Measurements from ENCODE around the gene METTL21C. TPM values are rescaled to one million over a fixed set of nuclear protein-coding genes. Genes with fewer than 3 reads are reported as not detected.

Gene METTL21C
- total and polyA plus RNA-seq, 8 donors: 0.13 TPM; not detected in 7

DNA sequence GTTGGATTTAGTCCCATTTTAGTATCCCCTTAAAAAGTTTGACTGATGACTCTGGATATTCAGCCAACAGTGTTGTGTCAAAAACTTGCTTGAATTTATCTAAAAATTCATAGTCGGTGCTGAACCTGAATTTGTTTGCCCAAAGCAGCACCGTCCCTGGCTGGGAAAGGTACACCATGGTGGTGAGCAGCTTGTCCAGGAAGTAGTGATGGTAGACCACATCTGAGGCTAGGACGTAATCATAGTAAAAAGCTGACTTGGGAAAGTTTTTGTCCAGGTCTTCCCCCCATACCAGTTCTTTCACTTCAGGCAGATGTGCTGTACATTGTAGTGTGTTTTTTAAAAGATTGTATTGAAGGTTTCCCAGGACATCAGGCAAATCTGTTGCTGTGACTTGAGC is 8.8 kb downstream of the METTL21C start:
- peaks cover 0 to 2% of the 10 kb centered on the region in 2 donors for H3K4me1 ChIP-seq
- H3K4me3 ChIP-seq: no peak overlapping the region
- DNase-seq (no peak), ATAC-seq (no peak)
- intact Hi-C loops (cut with DNase I): no loop called here
- TF ChIP-seq CTCF (IDR thresholded peaks at IDR 0.05): no peak
- H3K36me3 ChIP-seq: no peaks in the 10 kb centered on the region
- H3K27ac ChIP-seq: no peak overlapping the region
- peaks cover 0 to 25% of the 10 kb centered on the region in 2 donors for H3K27me3 ChIP-seq
- H3K9me3 ChIP-seq: no peaks in the 10 kb centered on the region

DNA sequence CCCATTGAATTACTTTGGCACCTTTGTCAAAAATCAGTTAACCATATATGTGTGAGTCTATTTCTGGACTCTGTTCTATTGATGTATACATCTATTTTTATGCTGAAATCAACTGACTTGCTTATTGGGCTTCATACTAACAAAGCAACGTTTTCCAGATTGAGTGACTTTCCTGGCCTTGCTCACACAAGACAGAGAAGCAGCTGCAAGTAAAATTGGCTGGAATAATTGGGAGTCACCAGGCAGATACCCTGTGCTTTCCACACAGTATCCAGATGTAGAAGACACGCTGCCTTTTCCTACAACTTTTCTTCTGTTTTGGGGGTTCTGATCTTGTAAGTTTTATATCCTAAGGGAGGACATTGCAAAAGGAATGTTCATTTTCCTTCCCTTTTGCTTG is 11.2 kb downstream of the METTL21C start:
- peaks cover 0 to 3% of the 10 kb centered on the region in 2 donors for H3K27me3 ChIP-seq
- intact Hi-C loops (cut with DNase I): no loop called here
- DNase-seq: no peak
- peaks cover 0 to 16% of the 10 kb centered on the region in 2 donors for H3K36me3 ChIP-seq
- no peaks in the 10 kb centered on the region for H3K9me3 ChIP-seq
- TF ChIP-seq CTCF (IDR thresholded peaks at IDR 0.05): no peak
- no peak for ATAC-seq
- H3K4me3 ChIP-seq: no peak overlapping the region
- H3K4me1 ChIP-seq: peaks cover 0 to 13% of the 10 kb centered on the region in 2 donors
- H3K27ac ChIP-seq: no peak overlapping the region

DNA sequence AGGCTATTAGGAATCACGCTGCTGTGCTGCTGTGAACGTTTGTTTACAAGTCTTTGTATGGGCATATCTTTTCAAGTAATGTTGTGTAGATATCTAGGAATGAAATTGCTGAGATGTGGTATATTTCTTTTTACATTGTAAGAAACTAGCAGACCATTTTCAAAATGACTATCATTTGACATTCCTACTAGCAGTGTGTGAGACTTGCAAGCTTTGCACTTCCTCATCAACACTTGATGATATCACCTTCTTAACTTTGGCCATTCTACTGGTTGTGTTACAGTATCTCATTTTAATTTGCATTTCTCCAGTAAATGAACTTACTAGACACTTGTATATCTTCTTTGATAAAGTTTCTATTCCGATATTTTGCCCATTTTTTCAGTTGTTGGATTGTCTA is 12.1 kb downstream of the METTL21C start:
- ATAC-seq: no peak
- no peak for TF ChIP-seq CTCF (IDR thresholded peaks at IDR 0.05)
- no peak overlapping the region for H3K4me3 ChIP-seq
- peaks cover 0 to 13% of the 10 kb centered on the region in 2 donors for H3K4me1 ChIP-seq
- peaks cover 0 to 25% of the 10 kb centered on the region in 2 donors for H3K36me3 ChIP-seq
- intact Hi-C loops (cut with DNase I): no loop called here
- H3K27me3 ChIP-seq: no peaks in the 10 kb centered on the region
- H3K27ac ChIP-seq: no peak overlapping the region
- H3K9me3 ChIP-seq: no peaks in the 10 kb centered on the region
- DNase-seq: no peak

DNA sequence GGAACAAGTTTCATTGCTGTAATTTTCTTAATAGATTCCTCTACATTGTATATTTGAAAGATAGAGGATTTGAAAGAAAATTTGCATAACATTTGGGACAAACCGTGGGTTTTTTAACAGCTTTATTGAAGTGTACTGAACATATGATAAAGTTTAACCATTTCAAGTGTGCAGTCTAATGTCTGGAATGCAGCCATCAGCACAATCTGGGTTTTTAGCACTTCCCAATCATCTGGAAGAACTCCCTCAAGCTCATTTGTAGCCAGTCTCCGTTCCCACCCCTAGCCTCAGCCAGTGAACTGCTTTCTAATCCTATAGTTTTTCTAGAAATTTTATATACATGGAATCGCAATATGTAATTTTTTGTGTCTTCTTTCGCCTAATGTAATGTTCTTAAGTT is 12.6 kb downstream of the METTL21C start:
- no peaks in the 10 kb centered on the region for H3K27me3 ChIP-seq
- no peak for ATAC-seq
- no peak for DNase-seq
- H3K9me3 ChIP-seq: no peaks in the 10 kb centered on the region
- H3K27ac ChIP-seq: no peak overlapping the region
- H3K4me3 ChIP-seq: no peak overlapping the region
- intact Hi-C loops (cut with DNase I): no loop called here
- TF ChIP-seq CTCF (IDR thresholded peaks at IDR 0.05): no peak
- H3K36me3 ChIP-seq: peaks cover 0 to 30% of the 10 kb centered on the region in 2 donors
- peaks cover 0 to 13% of the 10 kb centered on the region in 2 donors for H3K4me1 ChIP-seq

DNA sequence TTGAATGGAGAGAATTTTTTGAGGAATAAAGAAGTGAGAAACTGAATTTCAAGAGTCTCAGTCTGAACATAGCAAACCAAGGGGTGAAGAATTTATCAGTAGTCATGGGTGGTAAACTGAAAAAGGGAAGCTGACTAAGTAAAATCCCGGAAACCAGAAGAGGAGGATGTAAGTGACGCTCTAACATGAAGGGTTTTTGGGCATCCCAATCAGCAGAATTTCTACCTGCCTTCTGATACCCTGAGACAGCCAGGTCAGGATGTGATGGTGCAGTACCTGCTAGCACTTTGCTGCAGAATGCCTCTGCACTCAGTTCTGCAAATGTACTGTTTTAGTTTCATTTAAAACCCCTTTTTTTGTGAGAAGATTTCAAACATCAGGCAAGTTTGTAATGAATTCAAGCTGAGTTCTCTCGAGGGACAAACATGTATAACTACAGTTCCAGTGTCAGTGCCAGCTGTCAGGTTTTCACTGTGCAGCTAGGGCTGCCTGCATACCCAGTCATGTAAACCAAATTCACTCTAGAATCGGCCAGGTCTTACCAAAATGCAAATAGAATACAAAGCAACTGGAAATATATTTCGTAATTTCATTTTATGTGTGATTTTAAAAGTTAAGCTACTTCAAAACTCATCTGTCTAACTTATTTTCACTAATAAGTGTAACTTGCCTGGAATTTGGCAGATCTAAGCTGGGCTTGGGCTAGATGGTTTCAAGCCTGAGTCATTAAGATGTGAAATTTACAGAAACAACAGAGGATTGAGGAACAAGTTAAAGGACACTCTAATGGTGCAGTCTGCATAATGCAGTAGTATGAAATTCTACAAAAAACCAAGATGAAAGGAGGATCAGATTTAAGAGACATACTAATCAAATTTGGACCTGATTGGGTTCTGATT is 13.8 kb downstream of the METTL21C start:
- TF ChIP-seq CTCF (IDR thresholded peaks at IDR 0.05): no peak
- H3K9me3 ChIP-seq: no peaks in the 10 kb centered on the region

More for the DNA sequence above, 13.8 kb downstream of the METTL21C start:
- peaks cover 0 to 13% of the 10 kb centered on the region in 2 donors for H3K4me1 ChIP-seq
- H3K4me3 ChIP-seq: no peak overlapping the region
- H3K36me3 ChIP-seq: peaks cover 0 to 41% of the 10 kb centered on the region in 2 donors
- DNase-seq (no peak), ATAC-seq (peak; percentile 26)
- intact Hi-C loops (cut with DNase I): no loop called here
- H3K27me3 ChIP-seq: no peaks in the 10 kb centered on the region
- H3K27ac ChIP-seq: peak overlapping the region in 1 of 2 donors; percentile 75

All from left lung (tissue), 10 donors.